GM12873 (cell line): Measurements from ENCODE around the gene CLPTM1L.

Experiments used
- CTCF ChIP-seq: IDR thresholded peaks from 2 replicates; pipeline ENCODE4 v1.5.1; 2012; ENCODE audit warnings: low read depth, mild to moderate bottlenecking, moderate library complexity, low read length, control low read depth; ENCODE audit not compliant: insufficient read depth; ENCODE audit errors: missing control alignments

CLPTM1L gene

GRCh38 chr5:1390333-1390732 is 45.4 kb upstream of the CLPTM1L start:
- TF ChIP-seq CTCF: no peak

GRCh38 chr5:1388383-1388967 is 43.6 kb upstream of the CLPTM1L start:
- TF ChIP-seq CTCF: no peak

- TF ChIP-seq CTCF: no peak
These were observed 43.0 kb upstream of the CLPTM1L start for GRCh38 chr5:1387876-1388275.

GRCh38 chr5:1387059-1387755 is 42.3 kb upstream of the CLPTM1L start:
- no peak for TF ChIP-seq CTCF

- no peak for TF ChIP-seq CTCF
These were observed 41.4 kb upstream of the CLPTM1L start for GRCh38 chr5:1386274-1386717.

DNA sequence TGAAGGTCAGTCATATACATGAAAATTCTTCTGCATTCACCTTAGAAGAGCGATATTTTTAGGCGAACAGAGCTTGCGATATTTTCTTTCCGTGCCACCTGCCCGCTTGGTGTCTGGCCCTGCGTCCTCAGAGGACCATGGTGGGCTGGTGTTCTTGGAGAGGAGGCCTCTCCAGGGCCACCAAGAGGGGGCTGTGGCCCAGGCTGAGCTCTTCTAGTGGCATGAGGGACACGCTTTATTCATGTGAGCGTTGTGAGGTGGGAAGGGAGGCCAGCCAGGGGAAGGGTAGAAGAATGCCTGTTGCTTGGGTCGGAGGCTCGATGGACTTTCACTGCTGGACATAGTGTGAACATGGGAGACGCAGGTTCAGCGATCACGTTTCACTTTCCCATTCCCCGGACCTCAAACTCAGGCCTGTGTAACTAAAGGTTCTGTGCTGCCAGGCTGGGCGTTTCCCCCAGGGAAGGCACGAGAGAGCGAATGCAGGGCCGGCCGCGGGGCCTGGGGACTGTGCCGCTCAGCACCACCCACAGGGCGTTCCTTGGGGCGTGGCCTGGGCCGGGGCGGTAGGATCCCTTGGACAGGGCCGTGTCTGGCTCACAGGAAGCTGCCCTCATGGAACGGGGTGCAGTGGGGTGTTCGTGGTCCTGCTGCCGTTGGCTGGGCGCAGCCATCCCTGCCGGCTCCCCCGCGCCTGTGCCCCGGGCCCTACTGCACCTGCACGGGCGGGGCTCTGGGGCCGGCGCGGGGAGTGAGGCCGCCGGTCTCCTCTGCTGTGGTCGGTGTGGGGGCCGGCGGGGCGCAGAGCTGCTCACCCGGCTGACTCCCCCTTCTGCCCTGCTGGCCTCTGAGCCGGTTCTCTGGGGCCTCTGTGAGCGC is 40.7 kb upstream of the CLPTM1L start:
- no peak for TF ChIP-seq CTCF

GRCh38 chr5:1384521-1384920 is 39.6 kb upstream of the CLPTM1L start:
- TF ChIP-seq CTCF: no peak
